Neural crest cell (in vitro differentiated cells): Measurements from ENCODE around the gene KLHL11. TPM values are rescaled to one million over a fixed set of nuclear protein-coding genes. Genes with fewer than 3 reads are reported as not detected.

ENCODE experiments used
- DNase-seq: peaks from one replicate; pipeline ENCODE4 v3.0.0; 2021; ENCODE audit warnings: low read depth, mixed read lengths, low spot score
- H3K27ac Mint-ChIP-seq: one replicate; pipeline ENCODE4 v1.8.0; 2021; ENCODE audit warnings: mild to moderate bottlenecking, mixed read lengths; ENCODE audit not compliant: unreplicated experiment
- H3K27me3 Mint-ChIP-seq: 2 replicates; pipeline ENCODE4 v1.8.0; 2021; ENCODE audit warnings: low read depth, mild to moderate bottlenecking, mixed read lengths
- H3K36me3 Mint-ChIP-seq: 2 replicates; pipeline ENCODE4 v1.8.0; 2021; ENCODE audit warnings: low read depth, mild to moderate bottlenecking, mixed read lengths
- H3K4me1 Mint-ChIP-seq: 2 replicates; pipeline ENCODE4 v1.8.0; 2021; ENCODE audit warnings: mixed read lengths
- H3K4me3 Mint-ChIP-seq: one replicate; pipeline ENCODE4 v1.8.0; 2021; ENCODE audit warnings: mild to moderate bottlenecking, mixed read lengths
- H3K9me3 Mint-ChIP-seq: 2 replicates; pipeline ENCODE4 v1.8.0; 2021; ENCODE audit warnings: mixed read lengths
- total RNA-seq: library from RNA; stranded (reverse); gene quantifications from 2 replicates; pipeline ENCODE4 v1.2.1, GENCODE V29; 2021
- TF ChIP-seq, protein P1 (sequence below): fragments of 200-600 bp; sonication (generic); conservative IDR thresholded peaks from 2 replicates; pipeline ENCODE4 v1.5.0; 2021; ENCODE audit warnings: antibody characterized with exemption, mild to moderate bottlenecking

KLHL11 gene
- total RNA-seq, 1 donor from 2014 or later = 20.4 TPM

DNA sequence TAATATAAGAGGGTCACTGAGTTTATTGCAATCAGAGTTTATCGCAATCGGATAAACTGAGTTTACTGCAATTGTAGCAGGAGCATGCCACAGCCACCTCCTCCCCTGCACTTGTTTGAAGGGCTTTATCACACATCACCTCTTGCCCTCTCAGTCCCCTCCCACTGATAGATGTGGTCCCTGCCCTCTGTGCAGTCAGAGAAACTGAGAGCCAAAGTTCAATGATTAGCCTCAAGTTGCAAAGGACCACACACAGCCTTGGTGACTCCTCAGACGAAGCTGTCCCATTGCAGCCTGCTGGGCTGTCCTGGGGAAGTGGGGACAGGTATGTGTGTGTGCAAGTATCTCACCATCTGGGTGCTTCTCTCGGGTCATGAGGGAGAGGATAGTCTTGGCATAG lies 39.9 kb upstream of the KLHL11 start:
- no peaks in the 10 kb centered on the region for H3K9me3 Mint-ChIP-seq
- H3K27me3 Mint-ChIP-seq = no peaks in the 10 kb centered on the region
- H3K4me1 Mint-ChIP-seq = no peaks in the 10 kb centered on the region
- TF ChIP-seq, protein P1, sequence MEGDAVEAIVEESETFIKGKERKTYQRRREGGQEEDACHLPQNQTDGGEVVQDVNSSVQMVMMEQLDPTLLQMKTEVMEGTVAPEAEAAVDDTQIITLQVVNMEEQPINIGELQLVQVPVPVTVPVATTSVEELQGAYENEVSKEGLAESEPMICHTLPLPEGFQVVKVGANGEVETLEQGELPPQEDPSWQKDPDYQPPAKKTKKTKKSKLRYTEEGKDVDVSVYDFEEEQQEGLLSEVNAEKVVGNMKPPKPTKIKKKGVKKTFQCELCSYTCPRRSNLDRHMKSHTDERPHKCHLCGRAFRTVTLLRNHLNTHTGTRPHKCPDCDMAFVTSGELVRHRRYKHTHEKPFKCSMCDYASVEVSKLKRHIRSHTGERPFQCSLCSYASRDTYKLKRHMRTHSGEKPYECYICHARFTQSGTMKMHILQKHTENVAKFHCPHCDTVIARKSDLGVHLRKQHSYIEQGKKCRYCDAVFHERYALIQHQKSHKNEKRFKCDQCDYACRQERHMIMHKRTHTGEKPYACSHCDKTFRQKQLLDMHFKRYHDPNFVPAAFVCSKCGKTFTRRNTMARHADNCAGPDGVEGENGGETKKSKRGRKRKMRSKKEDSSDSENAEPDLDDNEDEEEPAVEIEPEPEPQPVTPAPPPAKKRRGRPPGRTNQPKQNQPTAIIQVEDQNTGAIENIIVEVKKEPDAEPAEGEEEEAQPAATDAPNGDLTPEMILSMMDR = no peak
- no peak overlapping the region for H3K4me3 Mint-ChIP-seq
- no peak for DNase-seq
- H3K27ac Mint-ChIP-seq = no peak overlapping the region
- H3K36me3 Mint-ChIP-seq = peaks cover 20% of the 10 kb centered on the region

DNA sequence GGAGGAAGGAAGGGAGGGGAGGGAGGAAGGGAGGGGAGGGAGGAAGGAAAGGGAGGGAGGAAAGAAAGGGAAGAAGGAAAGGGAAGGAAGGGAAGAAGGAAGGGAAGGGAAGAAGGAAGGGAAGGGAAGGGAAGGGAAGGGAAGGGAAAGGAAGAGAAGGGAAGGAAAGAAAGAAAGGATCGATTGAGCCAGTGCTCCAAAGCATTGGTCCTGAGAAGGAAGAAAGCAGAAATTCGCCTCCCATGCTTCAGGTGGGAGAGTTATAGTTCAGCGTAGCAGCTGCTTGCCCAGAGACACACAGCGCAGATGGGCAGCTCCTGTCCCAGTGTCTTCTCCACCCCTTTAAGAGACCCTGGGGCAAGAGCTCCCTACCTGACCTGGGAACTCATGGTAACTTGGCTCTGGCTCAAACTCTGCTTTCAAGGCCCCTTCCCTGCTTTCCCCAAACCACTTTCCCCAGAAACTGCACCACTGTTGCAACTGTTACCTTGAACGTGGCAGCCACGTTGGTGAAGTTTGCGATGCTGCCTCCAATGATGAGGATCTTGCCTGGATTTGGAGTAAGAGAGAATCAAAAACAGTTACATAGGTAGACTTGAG lies 39.1 kb upstream of the KLHL11 start:
- Mint-ChIP-seq H3K36me3 (peaks cover 22% of the 10 kb centered on the region), H3K9me3 (no peaks in the 10 kb centered on the region)
- TF ChIP-seq, protein P1 = no peak

DNA sequence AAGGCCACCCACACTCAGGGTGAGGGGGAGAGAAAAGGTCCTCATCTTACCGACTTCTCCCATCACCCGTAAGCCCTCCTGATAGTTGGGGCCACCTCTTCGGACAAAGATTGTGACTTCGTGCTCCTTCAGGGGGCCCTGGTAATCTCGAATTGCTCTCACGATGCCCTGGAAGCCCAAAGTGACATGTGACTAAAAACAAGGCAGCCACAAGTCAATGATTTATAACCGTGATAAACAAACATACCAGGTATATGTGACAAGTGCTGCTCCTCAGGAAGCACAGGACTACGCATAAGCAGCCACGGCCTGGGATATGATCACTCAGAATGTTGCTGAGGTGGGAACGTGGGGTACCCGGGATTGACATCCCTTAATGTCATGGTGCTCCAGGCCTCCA lies 36.4 kb upstream of the KLHL11 start:
- Mint-ChIP-seq H3K9me3 (no peaks in the 10 kb centered on the region), H3K4me1 (no peaks in the 10 kb centered on the region), H3K4me3 (no peak overlapping the region), H3K36me3 (peaks cover 38% of the 10 kb centered on the region), H3K27ac (no peak overlapping the region), H3K27me3 (no peaks in the 10 kb centered on the region)
- DNase-seq = no peak
- TF ChIP-seq, protein P1 = no peak

More for the DNA sequence above, 39.1 kb upstream of the KLHL11 start:
- no peak overlapping the region for H3K27ac Mint-ChIP-seq
- no peaks in the 10 kb centered on the region for H3K4me1 Mint-ChIP-seq
- H3K4me3 Mint-ChIP-seq = no peak overlapping the region
- H3K27me3 Mint-ChIP-seq = no peaks in the 10 kb centered on the region
- DNase-seq = no peak

DNA sequence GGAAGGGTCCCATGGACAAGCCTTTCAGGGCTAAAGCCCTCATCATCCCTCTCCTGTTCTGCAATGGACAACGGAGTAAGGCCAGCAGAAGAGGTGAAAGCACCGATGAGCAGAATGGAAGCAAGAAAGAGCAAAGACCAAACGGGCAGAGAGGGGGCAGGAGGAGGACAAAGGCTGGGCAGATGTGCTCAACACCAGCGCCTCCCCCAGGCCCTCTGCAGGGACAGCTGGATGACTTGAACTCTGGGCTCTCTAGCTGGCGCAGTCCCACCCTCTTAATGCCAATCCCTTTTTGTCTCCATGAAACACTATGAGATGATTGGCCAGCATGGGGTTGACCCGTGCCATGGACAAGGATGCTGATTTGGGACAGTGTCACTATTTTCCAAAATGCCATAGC lies 31.5 kb upstream of the KLHL11 start:
- TF ChIP-seq, protein P1 = no peak
- Mint-ChIP-seq H3K36me3 (peaks cover 41% of the 10 kb centered on the region), H3K27ac (no peak overlapping the region), H3K27me3 (no peaks in the 10 kb centered on the region), H3K4me3 (no peak overlapping the region), H3K4me1 (no peaks in the 10 kb centered on the region), H3K9me3 (no peaks in the 10 kb centered on the region)
- DNase-seq = no peak

DNA sequence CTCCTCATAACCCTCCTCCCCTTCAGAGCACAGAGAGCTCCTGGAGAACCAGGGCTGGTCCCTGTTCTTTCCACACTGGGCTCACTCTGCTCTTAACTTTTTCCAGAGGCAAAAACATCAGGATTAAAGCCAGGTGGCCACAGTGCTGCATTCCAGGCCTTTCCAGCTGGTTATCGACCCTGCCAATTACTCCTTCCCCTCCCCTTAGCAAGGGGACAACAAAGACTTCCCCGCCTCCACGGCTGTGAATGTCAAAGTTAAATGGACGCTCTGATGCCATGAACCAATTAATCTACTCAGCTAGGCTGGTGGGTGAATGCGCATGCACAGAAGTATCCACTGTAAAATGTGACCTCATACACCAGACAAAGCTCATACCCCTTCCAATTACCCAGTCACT lies 30.4 kb upstream of the KLHL11 start:
- TF ChIP-seq, protein P1 = no peak
- Mint-ChIP-seq H3K9me3 (no peaks in the 10 kb centered on the region), H3K27me3 (no peaks in the 10 kb centered on the region), H3K4me3 (no peak overlapping the region), H3K27ac (peak overlapping the region; percentile 21), H3K36me3 (peaks cover 38% of the 10 kb centered on the region), H3K4me1 (no peaks in the 10 kb centered on the region)
- no peak for DNase-seq
